K562 (cell line): ENCODE measurements around the gene PDZRN4. TPM values are rescaled to one million over a fixed set of nuclear protein-coding genes. Genes with fewer than 3 reads are reported as not detected.

Experiments
- ATAC-seq: fragments of 200-7000 bp; cut with Tn5 transposase; 3 replicates; pipeline ENCODE4 v1.9.1; 2020; ENCODE audit warnings: moderate library complexity
- BruUV-seq: library from RNA; stranded (reverse); fragments of 400-500 nt; replicated peaks from 2 replicates; lab custom pipeline; 2021; lab: Mats Ljungman, UMichigan
- CTCF ChIA-PET: fragments of 300-600 bp; formaldehyde crosslinking; extraction: SDS; loops from one replicate; lab custom pipeline; 2021; ENCODE audit warnings: low intra/inter-chr PET ratio; lab: Yijun Ruan, JAX
- POLR2A ChIA-PET: fragments of 300-600, 350-650 bp; sonication (Branson Sonifier 250); formaldehyde crosslinking; extraction: SDS; loops from one replicate; lab custom pipeline; 2021; ENCODE audit warnings: antibody characterized with exemption, inconsistent platforms; lab: Yijun Ruan, JAX
- DNase-seq, 4 experiments: peaks; one replicate each; pipeline versions ENCODE4 v3.0.0 to v3.0.0-alpha.2; 2011 to 2018; ENCODE audit warnings: low spot score in 3 of 4, mixed read lengths in 3 of 4; ENCODE audit errors: extremely low read depth in 1 of 4
- FAIRE-seq: peaks from 2 replicates; lab custom pipeline; 2011; peaks lifted over from hg19 to GRCh38; lab: Jason Lieb, UNC
- H2AFZ ChIP-seq: 2 replicates; pipeline ENCODE4 v1.6.0; 2011; ENCODE audit warnings: low read depth, low read length, control low read depth, inconsistent platforms
- H3K27ac ChIP-seq: fragments of 200-600 bp; 3 replicates; pipeline ENCODE4 v1.8.0; 2011; ENCODE audit warnings: low read depth, mild to moderate bottlenecking, control low read depth, inconsistent platforms, low read length, moderate library complexity, mixed read lengths; ENCODE audit errors: extremely low read depth
- H3K27me3 ChIP-seq, 2 experiments: fragments of 300-600 bp in 1 of 2; 2 replicates in 1 of 2; 3 replicates in 1 of 2; pipeline versions ENCODE4 v1.6.0 to v1.8.0; 2011; ENCODE audit warnings: inconsistent platforms in 2 of 2, low read length in 2 of 2, mild to moderate bottlenecking in 1 of 2, mixed read lengths in 1 of 2, moderate library complexity in 1 of 2; ENCODE audit not compliant: control insufficient read depth in 2 of 2, insufficient read depth in 2 of 2
- H3K36me3 ChIP-seq: fragments of 300-600 bp; 3 replicates; pipeline ENCODE4 v1.8.0; 2011; ENCODE audit warnings: mild to moderate bottlenecking, low read length, inconsistent platforms; ENCODE audit not compliant: control insufficient read depth, insufficient read depth
- H3K4me1 ChIP-seq, 2 experiments: fragments of 200-600 bp in 1 of 2; replicated peaks in 1 of 2; 2 replicates in 1 of 2; 3 replicates in 1 of 2; pipeline versions ENCODE4 v1.5.1 to v1.8.0; 2011; ENCODE audit warnings: inconsistent platforms in 2 of 2, low read length in 2 of 2, mild to moderate bottlenecking in 1 of 2, mixed read lengths in 1 of 2, moderate library complexity in 1 of 2; ENCODE audit not compliant: control insufficient read depth in 2 of 2, insufficient read depth in 2 of 2
- H3K4me2 ChIP-seq: 2 replicates; pipeline ENCODE4 v1.6.1; 2011; ENCODE audit warnings: low read length, control low read depth, inconsistent platforms, mixed read lengths; ENCODE audit not compliant: insufficient read depth
- H3K4me3 ChIP-seq: fragments of 200-600 bp; sonication (generic), shearing (Covaris generic); 2 replicates; pipeline ENCODE4 v1.5.1; 2016; ENCODE audit warnings: control low read depth, inconsistent platforms
- H3K79me2 ChIP-seq: fragments of 200-600 bp; 3 replicates; pipeline ENCODE4 v1.8.0; 2011; ENCODE audit warnings: low read length, inconsistent platforms; ENCODE audit not compliant: control insufficient read depth, insufficient read depth
- H3K9ac ChIP-seq, 2 experiments: 2 replicates each; pipeline versions ENCODE4 v1.6.0 to v1.6.1; 2011; ENCODE audit warnings: low read depth in 2 of 2, low read length in 2 of 2, control low read depth in 1 of 2, inconsistent platforms in 1 of 2, mild to moderate bottlenecking in 1 of 2, mixed read lengths in 1 of 2; ENCODE audit not compliant: insufficient read depth in 1 of 2
- H3K9me1 ChIP-seq: one replicate; pipeline ENCODE4 v1.6.0; 2011; ENCODE audit warnings: inconsistent platforms, mild to moderate bottlenecking, low read length, moderate library complexity; ENCODE audit not compliant: control insufficient read depth, insufficient read depth
- H3K9me3 ChIP-seq: replicated peaks from 2 replicates; pipeline ENCODE4 v1.5.1; 2011; ENCODE audit warnings: low read depth, low read length, inconsistent platforms; ENCODE audit not compliant: control insufficient read depth, insufficient read depth
- H4K20me1 ChIP-seq: replicated peaks from 2 replicates; pipeline ENCODE4 v1.6.1; 2011; ENCODE audit warnings: low read length, inconsistent platforms, mixed read lengths; ENCODE audit not compliant: control insufficient read depth, insufficient read depth
- GABPB1 ChIP-seq: sonication (generic); formaldehyde crosslinking; IDR thresholded peaks from 2 replicates; pipeline ENCODE4 v1.8.0; 2022; ENCODE audit warnings: mild to moderate bottlenecking, missing genetic modification reagents
- LARP7 ChIP-seq: fragments of 450-650 bp; IDR thresholded peaks from 2 replicates; pipeline ENCODE4 v1.6.1; 2016
- LCOR ChIP-seq: sonication (generic); formaldehyde crosslinking; IDR thresholded peaks from 2 replicates; pipeline ENCODE4 v1.8.0; 2022; ENCODE audit warnings: mild to moderate bottlenecking, missing genetic modification reagents
- MCM2 ChIP-seq: fragments of 450-650 bp; IDR thresholded peaks from 2 replicates; pipeline ENCODE4 v1.6.1; 2017; ENCODE audit warnings: low read depth, mild to moderate bottlenecking
- MCM3 ChIP-seq: fragments of 450-650 bp; IDR thresholded peaks from 2 replicates; pipeline ENCODE4 v1.6.1; 2016
- MXI1 ChIP-seq: IDR thresholded peaks from 2 replicates; pipeline ENCODE4 v1.6.1; 2011; ENCODE audit warnings: low read depth, mild to moderate bottlenecking, improper control_type of control experiment, low read length
- POLR2A ChIP-seq: fragments of 450-650 bp; conservative IDR thresholded peaks from 2 replicates; pipeline ENCODE4 v1.6.1; 2016
- SMARCC2 ChIP-seq: fragments of 450-650 bp; IDR thresholded peaks from 2 replicates; pipeline ENCODE4 v1.6.1; 2017; ENCODE audit warnings: antibody characterized with exemption, moderate library complexity, mild to moderate bottlenecking, low read depth
- ZNF212 ChIP-seq: fragments of 450-650 bp; formaldehyde crosslinking; IDR thresholded peaks from 2 replicates; pipeline ENCODE4 v1.4.0; 2020; ENCODE audit warnings: mild to moderate bottlenecking
- ZNF263 ChIP-seq: sonication (generic); formaldehyde crosslinking; IDR thresholded peaks from 2 replicates; pipeline ENCODE4 v1.8.0; 2022; ENCODE audit warnings: mild to moderate bottlenecking, missing genetic modification reagents, borderline replicate concordance
- ZNF324 ChIP-seq: fragments of 250-450 bp; sonication (Bioruptor Pico); IDR thresholded peaks from 2 replicates; pipeline ENCODE4 v1.4.0; 2020; ENCODE audit warnings: mild to moderate bottlenecking
- WGBS: fragments of 100-300 bp; shearing (Covaris generic); methylation state at CpG from one replicate; pipeline ENCODE4 v1.1.6; 2016; ENCODE audit warnings: low coverage, mixed read lengths; ENCODE audit not compliant: insufficient coverage; ENCODE audit errors: missing lambda C conversion rate; 5-methylcytosine and 5-hydroxymethylcytosine counted together
- in situ Hi-C: fragments of 300-500 bp; cut with MboI; formaldehyde crosslinking; loops from 4 replicates; pipeline ENCODE4 v1.15.0; 2018; ENCODE audit warnings: inconsistent platforms, mixed read lengths
- intact Hi-C: fragments of 100-400 bp; cut with micrococcal nuclease; formaldehyde crosslinking; loops from 2 replicates; pipeline ENCODE4 v1.14.2; 2022
- polyA plus RNA-seq, 8 experiments: library from polyadenylated mRNA; depleted of rRNA in 4 of 8; stranded (reverse) in 5 of 8; unstranded in 3 of 8; fragments of >200 nt; fragmentation: Nextera tagmentation in 2 of 8; fragmentation: Illumina TruSeq in 1 of 8; extraction: Ambion mirVana in 2 of 8; extraction: Trizol in 1 of 8; gene quantifications; 2 replicates each; pipeline versions ENCODE4 v1.2.1 to v1.2.3, GENCODE V29; 2011 to 2014; ENCODE audit warnings: inconsistent platforms in 1 of 8, missing spikeins in 1 of 8
- total RNA-seq, 7 experiments: library from RNA; depleted of rRNA in 6 of 7; stranded (reverse); fragments of >200 nt in 6 of 7; fragmentation: Illumina TruSeq in 2 of 7; extraction: Trizol in 2 of 7; gene quantifications; 2 replicates each; pipeline versions ENCODE4 v1.2.1 to v1.2.3, GENCODE V29; 2011 to 2021; ENCODE audit warnings: low replicate concordance in 1 of 7

PDZRN4 gene
- total and polyA plus RNA-seq, 9 of the 15 experiments (the other 6 are each of a cell fraction or from before 2014, with no cell fraction given): not detected

GRCh38 chr12:41418586-41418985, 230.5 kb downstream of the PDZRN4 start:
- H3K36me3 ChIP-seq: no peaks in the 10 kb centered on the region
- no TSS peak for BruUV-seq
- TF ChIP-seq POLR2A: no peak
- no peak for TF ChIP-seq LCOR (CRISPR knock-in tag)
- TF ChIP-seq ZNF263 (CRISPR knock-in tag): no peak
- TF ChIP-seq ZNF324 (CRISPR knock-in tag): no peak
- no peak for TF ChIP-seq ZNF212 (CRISPR knock-in tag)
- no peak for TF ChIP-seq MCM3
- no peak for TF ChIP-seq MXI1
- no peak for TF ChIP-seq LARP7
- TF ChIP-seq SMARCC2: no peak
- no peak for TF ChIP-seq MCM2
- TF ChIP-seq GABPB1 (CRISPR knock-in tag): no peak
- 0% methylated on average over 3 of the region's 3 CpGs for WGBS
- H3K4me2 ChIP-seq: no peak overlapping the region
- H3K27me3 ChIP-seq: no peaks in the 10 kb centered on the region
- ChIA-PET POLR2A (no interaction called here), CTCF (no interaction called here)
- H4K20me1 ChIP-seq: no peaks in the 10 kb centered on the region
- no peak overlapping the region for H3K4me3 ChIP-seq
- in situ Hi-C loops (no loop called here), intact Hi-C loops (no loop called here)
- no peak overlapping the region for H2AFZ ChIP-seq
- no peaks in the 10 kb centered on the region for H3K4me1 ChIP-seq
- DNase-seq (no peak), ATAC-seq (no peak), FAIRE-seq (no peak)
- no peaks in the 10 kb centered on the region for H3K79me2 ChIP-seq
- no peak overlapping the region for H3K9ac ChIP-seq
- H3K27ac ChIP-seq: no peak overlapping the region
- no peaks in the 10 kb centered on the region for H3K9me1 ChIP-seq
- H3K9me3 ChIP-seq: no peaks in the 10 kb centered on the region
